OCI-LY3 (cell line): ENCODE data around the gene UGT1A10.

Experiments
- CTCF ChIP-seq: fragments of 200-600, 300-600 bp; sonication (generic); IDR thresholded peaks from 2 replicates; pipeline ENCODE4 v1.5.1; 2014; ENCODE audit warnings: antibody characterized with exemption, low read length, low read depth
- EZH2phosphoT487 ChIP-seq: fragments of 200-600 bp; shearing (Covaris generic); IDR thresholded peaks from 2 replicates; pipeline ENCODE4 v1.6.1; 2018; ENCODE audit warnings: antibody characterized with exemption, mixed run types, low read depth

GRCh38 chr2:233807966-233808935, 172.0 kb downstream of the UGT1A10 start:
- no peak for TF ChIP-seq CTCF
- TF ChIP-seq EZH2phosphoT487 = no peak
